NCI-H524 treated with DMSO at 0.1 percent for 48 hours (cell line): Measurements from ENCODE around the gene CCNC.

Experiments
- DNase-seq: peaks from one replicate; lab custom pipeline; 2025; lab: John Stamatoyannopoulos, UW

CCNC gene, protein sequence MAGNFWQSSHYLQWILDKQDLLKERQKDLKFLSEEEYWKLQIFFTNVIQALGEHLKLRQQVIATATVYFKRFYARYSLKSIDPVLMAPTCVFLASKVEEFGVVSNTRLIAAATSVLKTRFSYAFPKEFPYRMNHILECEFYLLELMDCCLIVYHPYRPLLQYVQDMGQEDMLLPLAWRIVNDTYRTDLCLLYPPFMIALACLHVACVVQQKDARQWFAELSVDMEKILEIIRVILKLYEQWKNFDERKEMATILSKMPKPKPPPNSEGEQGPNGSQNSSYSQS

GRCh38 chr6:99568103-99568933 is at the start of gene CCNC:
TSS of gene CCNC (minus strand) at chr6:99568660. CDS start at chr6:99568527, 133 bp downstream.
- peak; percentile 87 for DNase-seq

DNA sequence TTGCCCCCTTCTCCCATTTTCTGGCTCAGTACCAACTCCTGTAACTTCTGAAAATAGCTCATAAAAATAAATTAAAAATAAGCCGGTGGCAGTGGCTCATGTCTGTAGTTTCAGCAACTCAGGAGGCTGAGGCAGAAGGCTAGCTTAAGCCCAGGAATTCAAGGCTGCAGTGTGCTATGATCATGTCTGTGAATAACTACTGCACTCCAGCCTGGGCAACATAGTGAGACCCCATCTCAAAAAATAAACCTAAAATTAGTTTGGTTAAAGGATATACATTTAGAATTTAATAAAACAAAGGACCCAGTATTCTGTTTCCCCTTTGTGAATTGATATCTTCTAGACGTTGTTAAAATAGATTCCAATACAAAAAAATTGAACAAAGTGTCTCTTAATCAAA is 48.7 kb upstream of the CCNC start:
- no peak for DNase-seq

- DNase-seq, result peak; percentile 81
These were observed 46.1 kb upstream of the CCNC start for GRCh38 chr6:99614430-99615186.

DNA sequence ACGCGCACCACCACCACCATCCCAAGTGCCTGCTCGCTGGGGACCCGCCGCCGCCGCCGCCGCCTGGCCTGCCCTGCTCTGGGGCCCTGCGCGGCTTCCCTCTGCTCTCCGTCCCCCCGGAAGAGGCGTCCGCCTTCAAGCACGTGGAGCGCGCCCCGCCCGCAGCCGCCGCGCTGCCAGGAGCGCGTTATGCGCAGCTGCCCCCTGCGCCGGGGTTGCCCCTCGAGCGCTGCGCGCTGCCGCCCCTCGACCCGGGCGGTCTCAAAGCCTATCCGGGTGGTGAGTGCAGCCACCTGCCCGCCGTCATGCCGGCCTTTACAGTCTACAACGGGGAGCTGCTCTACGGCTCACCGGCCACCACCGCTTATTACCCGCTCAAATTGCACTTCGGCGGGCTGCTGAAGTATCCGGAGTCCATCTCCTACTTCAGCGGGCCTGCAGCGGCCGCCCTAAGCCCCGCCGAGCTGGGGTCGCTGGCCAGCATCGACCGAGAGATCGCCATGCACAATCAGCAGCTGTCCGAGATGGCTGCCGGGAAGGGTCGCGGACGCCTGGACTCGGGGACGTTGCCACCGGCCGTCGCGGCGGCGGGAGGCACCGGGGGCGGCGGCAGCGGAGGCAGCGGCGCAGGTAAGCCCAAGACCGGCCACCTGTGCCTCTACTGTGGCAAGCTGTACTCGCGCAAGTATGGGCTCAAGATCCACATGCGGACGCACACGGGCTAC is 45.4 kb upstream of the CCNC start:
- no peak for DNase-seq

DNA sequence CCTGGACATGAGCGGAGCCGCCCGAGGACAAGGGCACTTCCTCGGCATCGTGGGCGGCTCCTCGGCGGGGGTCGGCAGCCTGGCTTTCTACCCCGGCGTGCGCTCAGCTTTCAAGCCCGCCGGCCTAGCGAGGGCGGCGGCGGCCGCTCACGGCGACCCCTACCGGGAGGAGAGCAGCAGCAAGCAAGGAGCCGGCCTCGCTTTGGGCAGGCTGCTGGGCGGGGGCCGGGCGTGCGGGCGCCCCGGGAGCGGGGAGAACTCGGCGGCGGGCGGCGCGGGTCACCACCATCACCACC is 44.9 kb upstream of the CCNC start:
- peak; percentile 40 for DNase-seq

- DNase-seq, result peak; percentile 95
These were observed 44.3 kb upstream of the CCNC start for GRCh38 chr6:99612551-99613408.

- DNase-seq, result no peak
These were observed 42.7 kb upstream of the CCNC start for GRCh38 chr6:99611148-99611547.

GRCh38 chr6:99609905-99610489 is 41.5 kb upstream of the CCNC start:
- no peak for DNase-seq

- no peak for DNase-seq
These were observed 40.5 kb upstream of the CCNC start for GRCh38 chr6:99608886-99609482.

DNA sequence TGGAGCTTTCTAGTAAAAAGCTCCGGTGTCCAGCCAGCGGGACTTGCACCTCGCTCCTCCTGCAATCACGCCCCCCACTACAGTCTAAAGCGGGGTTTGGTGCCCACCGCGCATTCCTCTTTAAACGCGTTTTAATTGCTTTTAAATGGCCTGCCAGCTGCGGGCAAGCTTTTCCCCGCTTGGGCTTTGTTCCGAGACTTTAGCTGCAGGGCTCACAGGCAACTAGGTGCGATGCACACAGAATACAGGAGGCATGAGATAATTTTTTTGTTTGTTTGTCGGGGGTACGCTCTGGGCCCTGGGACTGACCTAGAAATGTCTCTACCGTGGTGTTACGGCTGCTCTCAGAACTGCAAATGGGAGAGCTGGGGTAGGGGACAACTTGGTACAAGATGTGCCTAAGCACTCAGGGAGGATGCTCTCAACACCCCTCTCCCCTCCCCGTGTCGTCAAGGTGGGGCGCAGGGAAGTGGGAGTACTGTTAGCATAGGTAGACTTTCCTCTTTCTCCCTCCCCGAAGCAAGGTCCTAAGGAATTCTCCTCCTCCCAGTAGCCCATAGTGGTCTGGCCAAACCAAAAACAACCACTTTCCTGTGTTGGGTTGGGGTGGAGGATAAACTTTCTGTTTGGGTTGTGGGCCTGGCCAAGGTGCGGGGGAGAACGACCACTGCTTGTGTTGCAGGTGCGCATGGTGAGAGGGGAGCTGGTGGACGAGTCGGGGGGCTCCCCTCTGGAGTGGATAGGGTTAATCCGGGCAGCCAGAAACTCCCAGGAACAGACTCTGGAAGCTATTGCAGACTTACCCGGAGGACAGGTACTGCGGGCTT is 39.8 kb upstream of the CCNC start:
- no peak for DNase-seq

- DNase-seq, result no peak
These were observed 39.1 kb upstream of the CCNC start for GRCh38 chr6:99607416-99608036.

GRCh38 chr6:99606656-99607415 is 38.4 kb upstream of the CCNC start, which contains the start of gene PRDM13:
TSS of gene PRDM13 (plus strand) at chr6:99606833. CDS start at chr6:99607035, 202 bp downstream.
- DNase-seq, result no peak

DNA sequence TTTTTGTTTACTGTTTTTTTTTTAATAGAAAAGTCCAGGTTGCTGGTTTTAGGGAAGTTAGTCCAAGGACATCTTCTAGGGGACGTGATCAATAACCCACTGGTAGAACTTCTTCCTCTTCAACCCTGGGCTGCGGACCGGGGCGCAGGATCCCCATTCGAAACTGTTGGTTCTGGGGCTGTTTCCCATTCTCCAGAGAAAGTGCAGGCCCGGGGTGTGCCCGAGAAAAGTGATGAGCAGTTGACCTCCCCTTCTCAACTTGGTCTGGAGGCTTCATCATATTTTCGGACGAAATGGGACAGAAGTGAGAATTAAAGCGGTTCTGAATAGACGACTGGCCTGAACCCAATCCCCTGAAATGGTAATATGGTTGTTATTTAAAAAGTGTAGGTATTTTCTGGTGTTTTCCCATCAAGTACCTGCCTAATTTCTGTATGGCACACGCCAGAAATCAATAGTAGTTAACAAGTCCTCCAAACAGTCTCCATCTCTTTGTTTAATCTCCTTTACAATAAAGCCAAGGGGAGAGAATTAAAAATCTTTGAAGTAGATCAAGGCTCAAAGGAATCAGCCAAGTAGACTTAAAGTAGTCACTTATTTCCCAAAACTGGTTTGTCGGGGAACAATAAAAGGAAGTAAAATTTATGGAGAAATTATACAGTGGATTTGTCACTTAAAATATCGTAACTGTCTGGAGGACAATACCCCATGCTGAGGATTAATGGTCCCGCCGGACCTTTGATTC is 37.6 kb upstream of the CCNC start:
- DNase-seq, result no peak

- DNase-seq, result no peak
These were observed 36.7 kb upstream of the CCNC start for GRCh38 chr6:99605074-99605734.

GRCh38 chr6:99604166-99605073 is 36.0 kb upstream of the CCNC start:
- DNase-seq, result no peak
